Activated gamma-delta T cell treated with anti-CD3 and anti-CD28 coated beads, Interleukin-2, amount 50 U/mL, for 16 hours (primary cell): ENCODE measurements around the gene BTBD9.

ENCODE experiments used
- DNase-seq: peaks from one replicate; pipeline ENCODE4 v3.0.0-alpha.2; 2020; ENCODE audit warnings: low read depth

The BTBD9 gene

DNA sequence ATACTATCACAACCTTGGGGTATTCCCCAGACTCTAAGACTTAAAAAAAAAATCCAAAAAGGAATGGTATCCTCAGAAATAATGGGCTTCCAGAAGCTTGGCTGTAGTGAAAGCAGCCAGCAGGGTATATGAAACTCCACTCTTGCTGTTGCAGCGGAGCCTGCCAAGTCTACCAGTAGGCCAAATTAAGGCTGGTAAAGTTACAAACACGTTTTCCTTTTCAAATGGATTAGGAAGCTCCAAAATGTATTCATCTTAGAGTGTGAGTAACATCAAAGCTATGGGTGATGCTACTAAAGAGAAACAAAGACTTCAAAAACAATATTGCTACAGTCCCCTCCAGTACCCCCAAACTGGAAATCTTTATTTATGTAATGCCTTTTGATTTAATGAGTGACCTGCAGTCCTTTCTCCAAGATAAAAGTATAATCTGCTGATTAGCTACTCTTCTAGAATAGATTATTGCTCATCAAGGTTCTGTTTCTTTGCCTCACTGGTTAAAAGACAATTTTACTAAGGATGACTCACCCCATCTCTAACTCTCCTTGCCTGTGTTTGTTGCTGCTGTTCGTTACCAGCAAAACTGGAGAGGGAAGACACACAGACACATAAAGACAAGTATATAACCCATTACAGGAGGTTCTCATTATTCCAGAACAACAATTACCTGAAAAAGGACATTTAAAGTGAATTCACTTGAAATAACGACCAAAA lies 84.9 kb downstream of the BTBD9 start:
- no peak for DNase-seq

DNA sequence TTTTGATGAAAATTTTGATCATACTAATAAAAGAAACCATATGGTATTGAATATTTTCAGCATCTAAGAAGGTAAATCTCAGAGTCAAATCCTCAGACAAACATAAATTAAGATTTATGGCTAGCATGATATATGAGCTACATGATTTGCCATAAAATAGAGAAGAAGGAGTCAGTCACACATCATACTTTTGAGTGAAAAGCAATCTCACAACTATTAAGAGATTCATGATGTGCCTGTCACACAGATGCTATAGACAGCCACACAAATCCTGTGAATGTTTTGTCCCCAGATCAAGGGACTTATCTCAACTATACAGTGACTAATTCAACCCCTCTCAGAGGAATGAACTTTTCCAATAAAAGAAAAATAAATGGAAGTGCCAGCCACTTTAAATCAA lies 85.7 kb downstream of the BTBD9 start:
- no peak for DNase-seq

- DNase-seq = no peak
These were observed 87.6 kb downstream of the BTBD9 start for GRCh38 chr6:38552121-38552520.

GRCh38 chr6:38549795-38550194 lies 89.9 kb downstream of the BTBD9 start:
- no peak for DNase-seq

GRCh38 chr6:38549180-38549579 lies 90.5 kb downstream of the BTBD9 start:
- no peak for DNase-seq

DNA sequence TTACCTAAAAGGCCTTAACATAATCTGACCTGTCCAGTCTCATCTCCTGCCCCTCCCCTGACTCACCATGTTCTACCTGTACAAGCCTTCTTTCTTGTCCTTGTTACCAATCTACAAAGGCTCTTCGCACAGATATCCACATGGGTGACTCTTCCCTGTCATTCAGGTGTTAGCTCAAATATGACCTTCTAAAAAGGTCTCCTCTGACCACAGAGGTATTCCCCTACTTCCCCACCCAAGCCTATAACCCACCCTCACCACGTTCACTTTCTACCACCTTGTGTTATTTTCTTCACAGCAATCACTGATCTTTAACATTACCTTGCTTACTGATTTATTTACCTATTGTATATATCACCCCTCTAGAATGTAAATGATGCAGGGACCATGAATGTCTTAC lies 96.7 kb downstream of the BTBD9 start:
- DNase-seq = no peak

DNA sequence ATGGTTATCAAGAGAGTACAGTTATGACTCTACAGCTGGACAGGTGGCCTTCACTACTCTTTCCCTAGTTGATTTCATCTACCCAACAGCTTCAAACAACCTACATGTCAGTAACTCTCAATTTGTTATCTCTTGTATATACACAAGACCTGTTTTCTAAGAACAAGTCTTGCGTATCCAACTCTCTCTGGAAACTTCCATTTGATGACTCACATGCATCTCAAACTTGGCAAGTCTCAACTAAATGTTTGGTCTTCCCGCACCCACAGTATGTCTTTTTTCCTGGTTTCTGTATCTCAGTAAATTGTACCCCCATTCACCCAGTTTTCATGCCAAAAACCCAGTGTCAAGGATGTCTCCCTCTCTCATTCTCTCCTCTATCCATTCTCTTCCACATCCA lies 97.7 kb downstream of the BTBD9 start:
- no peak for DNase-seq

GRCh38 chr6:38533064-38533463 lies 106.7 kb downstream of the BTBD9 start:
- DNase-seq = no peak

DNA sequence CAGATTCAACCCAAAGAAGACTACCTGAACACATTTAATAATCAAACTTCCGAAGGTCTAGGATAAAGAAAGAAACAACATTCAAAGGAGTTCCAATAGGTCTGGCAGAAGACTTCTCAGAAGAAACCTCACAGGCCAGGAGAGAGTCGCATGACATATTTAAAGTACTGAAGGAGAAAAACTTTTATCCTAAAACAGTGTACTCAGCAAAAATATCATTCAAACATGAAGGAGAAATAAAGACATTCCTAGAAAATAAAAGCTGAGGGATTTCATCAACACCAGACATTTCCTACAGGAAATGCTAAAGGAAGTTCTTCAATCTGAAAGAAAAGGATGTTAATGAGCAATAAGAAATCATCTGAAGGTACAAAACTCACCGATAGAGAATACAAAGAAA lies 108.6 kb downstream of the BTBD9 start:
- no peak for DNase-seq

- no peak for DNase-seq
These were observed 111.3 kb downstream of the BTBD9 start for GRCh38 chr6:38528196-38528965.

DNA sequence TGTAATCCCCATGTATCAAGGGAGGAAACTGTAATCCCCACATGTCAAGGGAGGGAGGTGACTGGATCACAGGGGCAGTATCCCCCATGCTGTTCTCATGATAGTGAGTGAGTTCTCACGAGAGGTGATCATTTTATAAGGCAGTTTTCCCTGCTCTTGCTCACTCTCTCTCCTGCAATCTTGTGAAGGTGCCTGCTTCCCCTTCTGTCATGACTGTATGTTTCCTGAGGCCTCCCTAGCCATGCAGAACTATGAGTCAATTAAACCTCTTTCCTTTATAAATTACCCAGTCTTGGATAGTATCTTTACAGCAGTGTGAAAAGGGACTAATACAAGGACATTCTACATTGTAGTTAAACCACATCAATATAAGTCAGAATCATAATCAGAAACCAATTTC lies 112.4 kb downstream of the BTBD9 start:
- no peak for DNase-seq

DNA sequence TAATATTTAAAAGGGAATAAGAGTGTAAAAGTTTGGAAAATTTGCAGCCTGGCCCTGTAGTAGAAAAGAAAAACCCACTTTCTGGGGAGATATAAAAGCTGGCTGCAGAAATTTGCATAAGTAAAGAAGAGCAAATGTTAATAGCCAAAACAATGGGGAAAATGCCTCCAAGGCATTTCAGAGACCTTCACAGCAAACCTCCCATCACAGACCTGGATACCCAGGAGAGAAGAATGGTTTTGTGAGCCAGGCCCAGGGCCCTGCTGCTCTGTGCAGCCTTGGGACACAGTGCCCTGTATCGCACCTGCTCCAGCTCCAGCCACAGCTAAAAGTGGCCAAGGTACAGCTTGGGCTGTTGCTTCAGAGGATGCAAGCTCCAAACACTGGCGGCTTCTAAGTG lies 113.8 kb downstream of the BTBD9 start:
- no peak for DNase-seq

GRCh38 chr6:38524436-38525145 lies 115.1 kb downstream of the BTBD9 start:
- DNase-seq = no peak

DNA sequence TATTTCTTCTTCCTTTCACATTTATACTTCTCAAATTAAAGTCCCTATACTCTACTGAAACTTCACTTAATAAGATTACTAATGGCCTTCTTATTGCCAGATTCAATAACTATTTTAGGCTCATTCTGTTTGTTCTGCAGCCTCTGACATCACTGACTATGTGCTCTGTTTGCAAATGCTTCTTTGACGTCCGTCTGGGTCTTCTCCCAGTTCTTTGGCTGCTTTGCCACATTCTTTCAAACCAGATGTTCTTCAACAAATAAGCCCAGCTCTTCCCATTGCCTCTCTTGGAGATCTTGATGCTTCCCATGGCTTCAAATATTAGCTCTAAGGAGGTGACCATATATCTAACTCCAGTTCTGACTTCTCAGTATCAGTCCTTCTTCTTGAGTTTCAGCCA lies 117.4 kb downstream of the BTBD9 start:
- no peak for DNase-seq

DNA sequence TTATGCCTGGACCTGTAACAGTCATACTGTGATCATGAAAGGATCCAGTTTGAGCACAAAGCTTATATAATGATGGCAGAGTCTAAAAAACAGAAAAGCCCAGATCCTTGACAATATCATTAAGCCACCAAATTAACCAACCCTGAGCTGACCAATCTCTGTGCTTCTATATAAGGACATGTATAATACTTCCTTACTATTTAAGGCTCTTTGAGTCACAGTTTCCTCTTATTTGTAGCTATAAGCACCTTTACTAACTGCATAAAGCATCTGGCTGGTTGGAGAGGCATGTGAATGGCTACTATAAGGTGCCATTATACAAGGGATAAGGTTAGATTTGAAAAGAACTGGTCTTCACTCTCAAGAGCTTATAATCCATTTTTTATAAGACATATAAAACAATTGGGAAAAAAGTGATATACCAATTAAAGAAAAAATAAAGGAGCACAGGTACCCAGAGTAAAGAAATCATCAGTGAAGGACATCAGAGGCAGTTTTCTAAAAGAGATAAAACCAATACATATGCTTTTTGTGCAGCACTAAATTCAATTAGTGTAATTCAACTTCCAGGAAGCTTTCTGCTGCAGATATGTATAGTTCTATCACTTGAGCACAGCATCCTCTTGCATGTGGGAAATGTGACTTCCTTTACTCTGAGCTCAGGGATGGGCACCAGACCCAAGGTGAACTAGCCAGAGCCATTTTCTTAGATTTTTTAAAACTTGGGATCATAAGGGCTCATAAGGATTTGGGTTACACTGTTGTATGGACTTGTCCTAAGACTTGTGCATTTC lies 121.0 kb downstream of the BTBD9 start:
- DNase-seq = no peak

GRCh38 chr6:38517005-38517404 lies 122.7 kb downstream of the BTBD9 start:
- DNase-seq = no peak

DNA sequence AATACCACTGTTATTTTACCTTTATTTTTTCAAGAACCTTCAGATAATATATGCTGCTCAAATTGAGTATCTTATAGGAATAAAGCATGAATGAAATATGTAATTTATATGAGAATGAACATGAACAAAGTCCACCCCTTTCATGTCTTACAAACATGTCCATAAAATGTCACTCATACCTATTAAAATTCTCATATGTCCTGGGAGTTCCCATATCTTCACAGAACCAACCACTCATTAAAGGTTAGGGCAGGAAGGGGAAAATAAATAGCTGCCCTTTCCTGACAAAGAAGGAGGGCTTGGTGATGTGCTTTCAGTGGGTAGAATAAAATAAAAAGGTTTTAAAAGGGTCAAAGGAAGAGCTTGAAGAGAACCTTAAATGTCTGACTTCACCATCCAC lies 125.3 kb downstream of the BTBD9 start:
- no peak for DNase-seq

- DNase-seq = no peak
These were observed 127.5 kb downstream of the BTBD9 start for GRCh38 chr6:38512211-38512610.

DNA sequence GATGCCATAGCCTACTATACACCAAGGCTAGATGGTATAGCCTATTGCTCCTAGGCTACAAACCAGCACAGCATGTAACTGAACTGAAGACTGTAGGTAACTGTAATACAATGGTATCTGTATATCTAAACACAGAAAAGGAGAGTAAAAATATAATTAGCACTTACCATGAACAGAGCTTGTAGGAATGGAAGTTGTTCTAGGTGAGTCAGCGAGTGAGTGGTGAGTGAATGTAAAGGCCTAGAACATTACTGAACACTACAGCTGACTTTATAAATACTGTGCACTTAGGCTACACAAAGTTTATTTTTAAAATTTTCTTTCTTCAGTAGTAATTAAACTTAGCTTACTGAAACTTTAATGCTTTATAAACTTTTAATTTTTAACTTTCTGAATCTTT lies 129.5 kb downstream of the BTBD9 start:
- no peak for DNase-seq

GRCh38 chr6:38509713-38510112 lies 130.0 kb downstream of the BTBD9 start:
- DNase-seq = no peak

GRCh38 chr6:38508894-38509293 lies 130.8 kb downstream of the BTBD9 start:
- DNase-seq = no peak

DNA sequence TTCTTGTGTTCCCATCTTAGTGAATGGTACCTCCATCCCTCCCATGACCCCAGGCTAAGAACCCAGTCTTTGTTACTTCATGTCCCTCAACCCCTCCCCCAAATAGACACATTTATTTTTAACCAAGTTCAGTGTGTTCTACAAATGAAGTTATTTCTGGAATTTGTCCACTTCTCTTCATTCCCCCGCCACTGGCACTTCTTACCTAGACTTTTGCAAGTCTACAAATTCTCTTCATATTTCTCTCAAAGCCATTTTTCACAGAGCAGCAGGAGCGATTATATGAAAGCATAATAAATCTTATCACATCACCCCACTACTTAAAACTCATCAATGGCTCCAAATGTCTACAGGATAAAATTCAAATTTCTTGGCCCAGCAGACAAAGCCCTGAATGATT lies 131.4 kb downstream of the BTBD9 start:
- DNase-seq = no peak
